Neutrophil (primary cell): ENCODE measurements around the gene EXOSC7.

Experiments used
- H3K27ac ChIP-seq: fragments of 200-600 bp; sonication (generic); 2 replicates; pipeline ENCODE4 v1.5.1; 2016; ENCODE audit warnings: mild to moderate bottlenecking, moderate library complexity
- H3K27me3 ChIP-seq: fragments of 200-600 bp; sonication (generic); 2 replicates; pipeline ENCODE4 v1.6.0; 2016; ENCODE audit warnings: mild to moderate bottlenecking
- H3K36me3 ChIP-seq: fragments of 200-600 bp; sonication (generic); 2 replicates; pipeline ENCODE4 v1.5.1; 2017
- H3K4me1 ChIP-seq, 2 experiments: fragments of 200-600 bp in 1 of 2; sonication (generic) in 1 of 2; 1 replicate in 1 of 2; 2 replicates in 1 of 2; pipeline versions ENCODE4 v1.5.1 to v1.6.1; 2013 to 2016; ENCODE audit warnings: low read depth in 1 of 2, low read length in 1 of 2, mild to moderate bottlenecking in 1 of 2, moderate library complexity in 1 of 2; ENCODE audit not compliant: control insufficient read depth in 1 of 2, insufficient read depth in 1 of 2
- H3K4me3 ChIP-seq, 2 experiments: fragments of 200-600 bp in 1 of 2; sonication (generic) in 1 of 2; 1 replicate in 1 of 2; 2 replicates in 1 of 2; pipeline ENCODE4 v1.5.1; 2013 to 2016; ENCODE audit warnings: low read depth in 1 of 2, low read length in 1 of 2, mild to moderate bottlenecking in 1 of 2, moderate library complexity in 1 of 2
- H3K9me3 ChIP-seq: fragments of 200-600 bp; sonication (generic); 2 replicates; pipeline ENCODE4 v1.5.1; 2016
- CTCF ChIP-seq: fragments of 200-600 bp; sonication (generic); IDR thresholded peaks from 2 replicates; pipeline ENCODE4 v1.5.1; 2016; ENCODE audit warnings: antibody characterized with exemption

Gene EXOSC7

GRCh38 chr3:44962621-44963393 lies 13.2 kb upstream of the EXOSC7 start:
- Histone ChIP-seq H3K36me3 (peaks cover 17% of the 10 kb centered on the region), H3K4me3 (no peak overlapping the region), H3K27ac (peak overlapping the region; percentile 60), H3K9me3 (no peaks in the 10 kb centered on the region), H3K4me1 (peaks cover 84 to 85% of the 10 kb centered on the region in 2 experiments), H3K27me3 (no peaks in the 10 kb centered on the region)
- TF ChIP-seq CTCF: no peak

- Histone ChIP-seq H3K27me3 (no peaks in the 10 kb centered on the region), H3K27ac (peak overlapping the region; percentile 85), H3K36me3 (peaks cover 7% of the 10 kb centered on the region), H3K4me1 (peaks cover 93 to 94% of the 10 kb centered on the region in 2 experiments), H3K9me3 (no peaks in the 10 kb centered on the region), H3K4me3 (no peak overlapping the region)
- no peak for TF ChIP-seq CTCF
Measured at GRCh38 chr3:44963571-44964325, 12.3 kb upstream of the EXOSC7 start.

- peaks cover 98 to 100% of the 10 kb centered on the region in 2 experiments for H3K4me1 ChIP-seq
- H3K36me3 ChIP-seq: no peaks in the 10 kb centered on the region
- H3K27me3 ChIP-seq: no peaks in the 10 kb centered on the region
- H3K4me3 ChIP-seq: peak overlapping the region in 1 of 2 experiments; percentile 5
- peak overlapping the region; percentile 85 for H3K27ac ChIP-seq
- H3K9me3 ChIP-seq: no peaks in the 10 kb centered on the region
- TF ChIP-seq CTCF: no peak
Measured at GRCh38 chr3:44965165-44965564, 10.9 kb upstream of the EXOSC7 start.

- Histone ChIP-seq H3K4me1 (peaks cover 99 to 100% of the 10 kb centered on the region in 2 experiments), H3K9me3 (no peaks in the 10 kb centered on the region), H3K4me3 (peak overlapping the region; percentile 33 to 41), H3K27ac (peak overlapping the region; percentile 85), H3K27me3 (no peaks in the 10 kb centered on the region), H3K36me3 (no peaks in the 10 kb centered on the region)
- TF ChIP-seq CTCF: no peak
Measured at GRCh38 chr3:44966795-44967278, 9.2 kb upstream of the EXOSC7 start.

GRCh38 chr3:44968447-44968858 lies 7.6 kb upstream of the EXOSC7 start:
- Histone ChIP-seq H3K27me3 (no peaks in the 10 kb centered on the region), H3K27ac (peak overlapping the region; percentile 85), H3K36me3 (no peaks in the 10 kb centered on the region), H3K9me3 (no peaks in the 10 kb centered on the region), H3K4me1 (peaks cover 96 to 98% of the 10 kb centered on the region in 2 experiments), H3K4me3 (peak overlapping the region; percentile 8 to 41)
- TF ChIP-seq CTCF: no peak
